ENCODE results near the gene EIF5B. TPM values are rescaled to one million over a fixed set of nuclear protein-coding genes. Genes with fewer than 3 reads are reported as not detected.

EIF5B gene
- total RNA-seq, 3 donors from 2014 or later: 32.5 to 53.7 (median 42.3) TPM

GRCh38 chr2:99397266-99397920 is 60.2 kb downstream of the EIF5B start:
- Histone ChIP-seq H3K4me1 (no peaks in the 10 kb centered on the region), H3K27me3 (no peaks in the 10 kb centered on the region), H3K36me3 (peaks cover 3% of the 10 kb centered on the region), H3K4me3 (no peak overlapping the region), H3K27ac (no peak overlapping the region), H3K9me3 (no peaks in the 10 kb centered on the region)
- no peak for DNase-seq (ENCODE audit: low spot score in 2 of 2)
- TF ChIP-seq CTCF (IDR thresholded peaks at IDR 0.05) (no peak), POLR2AphosphoS5 (IDR thresholded peaks at IDR 0.05) (no peak), POLR2A (IDR thresholded peaks at IDR 0.05) (no peak)
- intact Hi-C loops (cut with DNase I; ENCODE audit: low total_unique reads): no loop called here

- H3K27me3 ChIP-seq: no peaks in the 10 kb centered on the region
- H3K36me3 ChIP-seq: peaks cover 3% of the 10 kb centered on the region
- no peak for DNase-seq (ENCODE audit: low spot score in 2 of 2)
- no peak overlapping the region for H3K27ac ChIP-seq
- intact Hi-C loops (cut with DNase I; ENCODE audit: low total_unique reads): no loop called here
- no peak overlapping the region for H3K4me3 ChIP-seq
- TF ChIP-seq POLR2A (IDR thresholded peaks at IDR 0.05): no peak
- no peak for TF ChIP-seq POLR2AphosphoS5 (IDR thresholded peaks at IDR 0.05)
- no peak for TF ChIP-seq CTCF (IDR thresholded peaks at IDR 0.05)
- no peaks in the 10 kb centered on the region for H3K9me3 ChIP-seq
- no peaks in the 10 kb centered on the region for H3K4me1 ChIP-seq
Measured at GRCh38 chr2:99398303-99398702, 61.1 kb downstream of the EIF5B start.

- no peak for DNase-seq (ENCODE audit: low spot score in 2 of 2)
- Histone ChIP-seq H3K4me3 (no peak overlapping the region), H3K4me1 (no peaks in the 10 kb centered on the region), H3K36me3 (peaks cover 3% of the 10 kb centered on the region), H3K27ac (no peak overlapping the region), H3K27me3 (no peaks in the 10 kb centered on the region), H3K9me3 (no peaks in the 10 kb centered on the region)
- TF ChIP-seq CTCF (IDR thresholded peaks at IDR 0.05): no peak
- no peak for TF ChIP-seq POLR2AphosphoS5 (IDR thresholded peaks at IDR 0.05)
- no peak for TF ChIP-seq POLR2A (IDR thresholded peaks at IDR 0.05)
- intact Hi-C loops (cut with DNase I; ENCODE audit: low total_unique reads): no loop called here
Measured at GRCh38 chr2:99399063-99399462, 61.9 kb downstream of the EIF5B start.

- intact Hi-C loops (cut with DNase I; ENCODE audit: low total_unique reads): no loop called here
- Histone ChIP-seq H3K27me3 (no peaks in the 10 kb centered on the region), H3K4me3 (no peak overlapping the region), H3K4me1 (no peaks in the 10 kb centered on the region), H3K27ac (no peak overlapping the region), H3K36me3 (peaks cover 3% of the 10 kb centered on the region), H3K9me3 (no peaks in the 10 kb centered on the region)
- no peak for DNase-seq (ENCODE audit: low spot score in 2 of 2)
- TF ChIP-seq POLR2AphosphoS5 (IDR thresholded peaks at IDR 0.05) (no peak), CTCF (IDR thresholded peaks at IDR 0.05) (no peak), POLR2A (IDR thresholded peaks at IDR 0.05) (no peak)
Measured at GRCh38 chr2:99399795-99400194, 62.6 kb downstream of the EIF5B start.

GRCh38 chr2:99401841-99402240 is 64.7 kb downstream of the EIF5B start:
- H3K9me3 ChIP-seq: no peaks in the 10 kb centered on the region
- no peak for DNase-seq (ENCODE audit: low spot score in 2 of 2)
- H3K4me3 ChIP-seq: no peak overlapping the region
- peaks cover 10% of the 10 kb centered on the region for H3K36me3 ChIP-seq
- H3K27ac ChIP-seq: no peak overlapping the region
- H3K27me3 ChIP-seq: no peaks in the 10 kb centered on the region
- H3K4me1 ChIP-seq: no peaks in the 10 kb centered on the region
- intact Hi-C loops (cut with DNase I; ENCODE audit: low total_unique reads): no loop called here
- TF ChIP-seq CTCF (IDR thresholded peaks at IDR 0.05) (no peak), POLR2AphosphoS5 (IDR thresholded peaks at IDR 0.05) (no peak), POLR2A (IDR thresholded peaks at IDR 0.05) (no peak)

All from breast epithelium (tissue), 4 donors.